NCI-H2029 treated with DMSO at 0.1 percent for 48 hours (cell line): ENCODE results near the gene PRKACB.

Experiments used
- DNase-seq: peaks from one replicate; lab custom pipeline; 2025; lab: John Stamatoyannopoulos, UW

The PRKACB gene

DNA sequence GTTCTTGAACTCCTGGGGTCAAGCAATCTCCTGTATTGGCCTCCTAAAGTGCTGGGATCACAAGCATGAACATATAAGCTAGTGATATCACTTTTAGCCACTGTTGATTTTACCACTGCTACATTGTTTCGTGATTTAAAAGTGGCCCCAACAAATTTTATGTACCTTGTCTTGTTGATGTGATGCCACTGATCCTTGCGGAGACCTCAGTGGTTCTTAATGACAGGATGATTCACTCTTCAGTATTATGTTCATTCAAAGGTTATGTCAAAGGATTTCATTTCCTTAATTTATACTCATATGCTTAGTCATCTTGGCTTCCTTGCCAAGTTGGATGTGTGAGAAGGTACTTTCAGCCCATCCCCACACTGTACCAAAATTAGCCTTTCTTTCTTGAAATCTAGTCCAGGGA is 12.1 kb downstream of the PRKACB start:
- no peak for DNase-seq

DNA sequence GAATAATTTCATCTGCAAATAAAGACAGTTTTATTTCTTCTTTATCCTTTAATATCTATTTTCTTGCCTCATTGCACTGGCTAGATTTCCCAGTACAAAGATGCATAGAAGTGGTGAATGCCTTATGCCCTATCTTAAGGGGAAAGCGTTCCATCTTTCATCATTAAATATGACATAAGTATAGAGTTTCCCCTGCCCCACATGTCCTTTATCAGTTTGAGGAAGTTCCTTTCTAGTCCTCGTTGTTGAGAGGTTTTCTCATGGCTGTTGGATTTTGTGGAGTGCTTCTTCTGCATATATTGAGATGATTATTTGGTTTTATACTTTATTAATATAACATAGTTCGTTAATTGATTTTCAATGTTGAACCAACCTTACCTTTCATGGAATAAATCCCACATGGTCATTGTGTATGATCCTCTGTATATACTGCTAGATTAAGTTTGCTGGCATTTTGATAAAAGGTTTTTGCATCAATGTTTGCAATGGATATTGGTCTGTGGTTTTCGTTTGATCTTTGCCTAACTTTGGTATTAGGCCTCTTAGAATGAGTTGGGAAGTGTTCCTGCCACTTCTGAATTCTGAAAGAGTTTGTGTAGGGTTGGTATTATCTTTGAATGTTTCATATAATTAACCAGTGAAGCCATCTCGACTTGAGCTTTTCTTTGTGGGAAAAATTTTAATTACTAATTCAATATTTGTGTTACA is 15.6 kb downstream of the PRKACB start:
- no peak for DNase-seq

GRCh38 chr1:84162295-84162694 is 18.2 kb downstream of the PRKACB start:
- no peak for DNase-seq

DNA sequence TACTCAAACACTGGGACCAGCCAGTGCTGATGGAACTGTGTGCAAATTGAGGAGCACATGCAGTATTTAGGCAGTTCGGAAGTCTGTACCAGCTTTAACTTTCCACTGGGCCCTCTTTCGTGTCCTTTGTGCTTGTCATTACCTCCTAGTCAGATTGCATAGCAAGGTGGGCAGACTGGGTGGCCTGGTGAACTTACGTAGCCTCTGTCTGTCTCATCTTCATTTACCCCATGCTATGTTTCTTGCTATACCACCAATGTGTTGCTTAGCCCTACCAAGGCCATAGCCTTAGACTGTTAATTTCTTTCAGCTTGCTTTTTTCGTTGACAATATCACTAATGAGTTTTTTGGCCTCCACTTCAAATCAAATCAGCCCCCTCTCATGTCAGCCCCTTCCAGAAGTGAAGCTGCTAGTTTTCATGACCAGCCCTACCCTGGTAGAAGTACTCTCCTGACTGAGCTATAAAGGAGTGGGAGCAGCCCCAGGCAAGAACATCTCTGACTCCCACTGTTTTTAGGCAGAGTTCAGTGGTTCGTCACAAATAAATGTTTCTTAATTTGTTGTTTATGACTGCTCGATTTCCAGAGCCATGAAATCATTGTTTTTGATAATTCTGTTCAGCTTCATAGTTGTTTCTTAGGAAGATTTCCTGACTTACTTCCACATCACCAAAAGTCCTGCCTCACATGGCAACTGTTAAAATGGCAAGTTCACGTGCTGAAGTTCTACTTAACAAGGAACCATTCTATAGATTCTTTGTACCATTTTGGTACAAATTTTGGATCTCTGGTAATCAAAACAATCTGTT is 19.3 kb downstream of the PRKACB start:
- no peak for DNase-seq

- no peak for DNase-seq
Observed at GRCh38 chr1:84164161-84164560, 20.1 kb downstream of the PRKACB start.

DNA sequence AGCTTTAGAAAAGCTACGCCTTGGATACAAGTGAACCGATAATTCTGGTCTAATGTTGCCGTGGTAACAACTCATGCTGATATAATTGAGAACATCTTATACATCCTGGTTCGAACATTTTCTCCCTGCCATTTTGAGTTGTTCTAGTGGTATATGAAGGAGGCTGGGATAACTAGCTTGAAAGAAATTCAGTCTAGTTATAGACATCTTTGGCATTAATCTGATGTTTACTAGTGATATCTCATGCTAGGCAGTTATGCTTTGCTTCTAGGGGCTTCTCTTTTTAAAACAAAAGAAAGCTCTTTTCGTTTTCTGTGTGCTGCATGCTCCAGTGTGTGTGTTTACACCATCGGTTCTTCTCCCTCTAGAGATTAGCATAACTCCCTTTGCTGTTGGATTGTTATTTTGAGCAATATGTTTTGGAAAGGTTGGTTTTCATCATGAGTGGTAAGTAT is 20.5 kb downstream of the PRKACB start:
- DNase-seq = peak; percentile 38

DNA sequence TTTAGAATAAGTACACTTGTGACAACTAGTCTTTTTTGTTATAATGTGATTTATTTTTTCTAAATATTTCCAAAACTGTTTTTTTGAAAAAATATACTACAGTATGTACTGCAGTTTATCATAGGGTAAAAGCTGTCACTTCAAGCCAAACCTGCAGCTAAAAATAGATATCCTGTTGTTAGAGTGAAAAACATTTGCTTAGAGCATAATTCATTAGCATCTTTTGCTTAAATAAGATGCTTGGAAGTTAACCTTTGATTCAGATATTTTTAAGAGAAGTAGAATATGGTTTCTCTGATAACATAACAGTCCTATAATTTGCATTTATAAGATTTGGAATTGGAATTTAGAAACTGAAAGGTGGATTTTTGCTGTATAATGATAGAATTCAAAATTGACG is 21.5 kb downstream of the PRKACB start:
- DNase-seq = peak; percentile 30

DNA sequence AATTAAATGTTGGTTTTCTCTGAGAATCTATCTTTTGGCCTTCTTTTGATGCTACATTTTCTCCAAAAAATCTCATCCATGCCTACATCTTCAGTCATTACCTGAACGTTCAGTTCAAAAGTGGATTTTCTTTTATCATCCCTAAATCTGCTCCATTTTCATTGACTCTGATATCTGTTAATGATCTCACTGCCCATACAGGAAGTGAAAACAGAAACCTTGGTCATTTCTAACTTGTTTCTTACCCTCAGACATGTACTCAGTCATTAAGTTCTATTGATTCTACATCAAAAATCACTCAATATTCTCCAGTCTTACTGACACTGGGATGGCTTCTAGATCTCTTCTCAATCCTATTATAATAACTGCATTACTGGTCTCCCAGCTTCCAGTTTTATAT is 22.7 kb downstream of the PRKACB start:
- DNase-seq = no peak

DNA sequence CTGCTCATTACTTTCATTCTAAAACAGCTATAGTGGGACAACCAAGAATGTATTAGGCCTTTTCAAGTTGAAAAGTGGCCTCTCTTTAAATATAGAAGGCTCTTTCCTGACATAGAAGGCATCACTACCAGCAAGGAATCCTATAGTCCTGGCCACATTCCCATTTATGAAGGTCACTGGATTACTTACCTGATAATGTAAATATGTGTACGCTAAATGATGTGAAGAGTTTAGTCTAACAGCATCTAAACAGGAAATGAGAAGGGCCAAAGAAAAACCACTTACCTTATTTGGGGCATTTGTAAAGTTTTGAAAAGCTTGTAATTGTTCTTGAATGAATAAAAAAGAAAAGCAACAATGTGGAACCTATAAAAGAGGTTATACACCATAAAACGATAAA is 24.7 kb downstream of the PRKACB start:
- DNase-seq = no peak

DNA sequence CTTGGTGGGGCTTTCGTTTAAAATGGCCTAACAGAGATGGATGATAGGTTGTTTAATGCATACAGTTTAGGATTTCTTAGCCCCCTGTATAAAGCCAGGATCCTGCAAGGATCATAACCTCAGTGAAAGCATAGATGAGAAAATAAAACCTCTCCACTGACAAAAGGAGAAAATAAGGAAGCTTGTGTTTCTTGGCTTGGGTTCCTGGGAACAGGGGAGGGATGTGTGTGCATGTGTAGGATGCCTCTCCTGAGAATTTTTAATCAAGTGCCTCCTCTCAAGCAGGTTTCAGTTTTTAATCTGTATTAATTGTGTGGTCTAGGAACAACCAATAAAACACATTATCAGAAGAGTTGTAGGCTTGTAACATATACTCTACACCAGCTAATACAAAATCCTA is 26.1 kb downstream of the PRKACB start:
- no peak for DNase-seq

DNA sequence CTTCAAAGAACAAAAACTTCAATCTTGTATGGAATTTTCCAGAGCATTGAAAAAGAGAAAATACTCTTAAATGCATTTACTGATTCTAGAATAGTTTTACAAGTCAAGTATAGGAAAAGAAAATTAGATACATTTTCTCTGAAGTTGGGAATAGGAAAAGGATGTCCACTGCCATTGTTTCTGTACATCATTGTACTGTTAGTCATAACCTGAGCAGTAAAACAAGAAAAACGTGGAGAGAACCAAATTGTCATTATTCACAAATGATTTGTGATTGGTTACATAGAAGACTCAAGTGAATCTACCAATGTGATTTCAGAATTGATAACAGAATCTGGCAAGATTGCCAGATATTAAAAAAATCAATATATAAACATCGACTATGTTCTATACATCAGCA is 27.4 kb downstream of the PRKACB start:
- no peak for DNase-seq

DNA sequence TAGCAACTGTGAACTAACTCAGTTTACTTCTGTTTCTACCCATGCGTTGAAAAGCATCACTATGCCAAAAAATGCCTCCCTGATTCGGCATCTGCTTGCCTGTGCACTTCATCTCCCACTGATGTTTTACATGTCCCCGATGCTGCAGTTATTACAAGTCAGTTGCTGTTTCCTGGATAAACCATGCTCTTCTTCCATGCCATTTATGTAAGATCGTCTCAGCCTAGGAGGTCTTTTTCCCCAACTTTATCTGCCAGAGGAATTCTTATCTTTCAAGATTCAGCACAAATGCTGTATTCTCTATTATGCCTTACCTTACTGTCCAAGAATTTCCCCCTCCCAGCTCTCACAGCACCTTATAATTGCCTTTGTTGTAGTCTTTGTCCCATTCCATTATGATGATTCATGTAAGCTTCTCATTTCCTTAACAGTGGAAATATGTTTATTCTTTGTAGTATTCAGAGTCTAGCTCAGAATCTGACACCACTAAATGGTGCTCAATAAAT is 30.0 kb downstream of the PRKACB start:
- DNase-seq = no peak

DNA sequence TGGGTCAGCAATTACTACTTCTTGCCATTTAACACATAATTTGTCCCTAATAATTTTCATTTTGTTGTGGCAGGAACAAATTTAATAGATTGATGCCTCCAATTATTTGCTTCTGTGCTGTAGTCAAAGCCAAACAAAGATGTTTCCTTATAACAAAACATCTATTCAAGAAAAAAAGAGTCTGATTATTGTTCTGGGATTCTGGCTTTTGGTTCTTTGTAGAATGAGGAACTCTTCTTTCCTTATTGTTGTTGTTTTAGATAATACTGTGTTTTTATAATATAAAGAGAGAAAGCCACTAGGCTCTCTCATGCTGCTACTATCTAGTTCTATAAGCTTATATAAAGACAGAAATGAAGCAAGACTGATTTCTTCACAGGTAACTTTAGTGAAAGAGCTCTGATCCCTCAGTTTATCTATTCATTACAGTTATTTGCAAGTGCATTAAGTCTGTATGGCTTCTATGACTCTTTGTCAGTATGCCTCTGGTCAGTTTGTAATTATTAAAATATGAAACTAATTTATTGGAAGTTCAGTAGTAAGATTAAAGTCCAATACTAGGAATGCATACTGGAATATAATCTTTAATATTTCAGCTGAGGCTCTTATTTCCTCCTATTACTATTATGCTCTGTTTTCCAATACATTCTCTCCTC is 37.4 kb downstream of the PRKACB start:
- no peak for DNase-seq

DNA sequence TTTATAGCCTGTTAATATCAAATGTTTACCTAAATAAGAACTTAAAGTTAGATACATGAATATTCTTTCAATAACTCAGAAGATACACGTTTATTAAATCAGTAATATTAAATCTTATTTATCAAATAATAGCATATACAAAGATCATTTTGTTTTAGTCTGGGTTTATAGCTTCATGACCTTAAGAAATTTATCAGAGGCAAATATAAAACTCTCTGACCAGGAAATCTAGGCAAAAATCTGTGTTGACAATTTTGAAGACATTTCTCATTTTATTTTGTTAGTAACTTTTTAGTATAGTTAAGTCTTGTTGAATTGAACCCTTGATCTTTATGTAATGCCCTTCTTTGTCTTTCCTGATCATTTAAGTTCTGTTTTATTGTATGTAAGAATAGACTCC is 46.4 kb downstream of the PRKACB start:
- no peak for DNase-seq

DNA sequence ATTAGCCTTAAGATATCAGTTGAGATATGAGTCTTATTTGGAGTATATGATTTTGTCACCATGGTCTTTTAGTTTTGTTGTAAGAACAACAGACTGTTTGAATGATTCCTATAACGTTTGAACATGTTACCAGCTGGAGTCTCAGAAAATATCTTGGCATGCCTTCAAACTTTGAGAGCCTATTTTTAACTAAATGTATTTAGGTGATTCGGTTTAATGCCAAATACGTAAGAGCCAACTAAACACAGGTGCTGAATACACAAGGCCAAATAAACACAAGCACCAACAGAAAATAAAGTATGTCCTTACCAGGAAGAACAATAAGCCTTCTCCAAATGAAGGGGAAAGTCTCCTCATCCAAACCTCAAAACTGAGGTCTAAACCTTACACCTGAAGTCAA is 48.6 kb downstream of the PRKACB start:
- peak; percentile 43 for DNase-seq

GRCh38 chr1:84198832-84199231 is 54.8 kb downstream of the PRKACB start:
- no peak for DNase-seq

GRCh38 chr1:84199257-84199656 is 55.2 kb downstream of the PRKACB start:
- no peak for DNase-seq

DNA sequence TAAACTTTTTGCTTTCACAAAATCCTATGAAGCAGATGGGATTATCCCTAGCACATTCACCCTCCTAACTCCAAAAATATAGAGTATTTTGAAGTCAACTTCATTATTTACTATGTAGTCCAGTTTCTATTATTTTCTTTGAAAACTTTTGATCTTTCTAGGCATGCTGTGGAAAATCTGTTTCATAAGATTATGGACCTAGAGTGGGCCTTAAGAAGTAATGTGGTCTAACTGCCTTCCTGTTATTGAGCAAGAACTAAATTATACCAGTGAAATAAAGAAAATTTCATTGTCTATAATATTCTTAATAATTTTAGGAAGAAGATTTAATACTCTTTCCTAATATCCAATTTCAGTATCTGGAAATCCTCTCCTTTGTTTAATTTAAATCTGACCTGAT is 58.1 kb downstream of the PRKACB start:
- no peak for DNase-seq

DNA sequence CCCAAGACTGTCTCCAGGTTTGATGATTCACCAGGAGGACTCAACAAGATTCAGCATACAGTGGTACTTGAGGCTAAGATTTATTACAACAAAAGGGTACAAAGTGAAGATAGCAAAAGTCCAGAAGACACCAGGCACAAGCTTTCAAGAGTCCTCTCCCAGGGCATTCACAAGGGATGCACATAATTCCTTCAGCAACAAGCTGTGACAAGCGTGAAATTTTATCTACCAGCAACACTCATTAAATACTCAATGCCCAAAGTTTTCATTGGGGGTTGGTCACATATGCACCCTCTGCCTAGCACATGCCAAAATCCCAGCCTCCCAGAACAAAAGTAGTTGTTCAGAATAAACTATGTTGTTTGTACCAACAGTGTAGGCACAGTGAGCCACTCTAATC is 62.3 kb downstream of the PRKACB start:
- no peak for DNase-seq

DNA sequence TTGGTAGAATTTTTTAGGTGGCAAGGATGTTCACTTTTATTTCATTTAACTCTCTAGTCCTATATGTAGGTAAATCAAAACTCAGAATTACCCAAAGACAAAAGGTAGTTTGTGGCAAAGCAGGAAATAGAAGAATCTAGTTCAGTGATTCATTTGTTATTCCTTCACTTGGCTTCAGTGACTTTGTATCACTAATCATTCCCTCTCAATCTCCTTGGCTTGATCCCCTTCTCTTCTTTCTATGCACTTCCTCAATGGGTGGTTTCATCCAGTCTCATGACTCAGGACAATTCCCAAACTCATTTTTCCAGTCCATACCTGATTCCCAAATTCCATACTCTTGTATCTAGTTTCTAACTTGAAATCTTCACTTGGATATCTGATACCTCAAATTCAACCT is 64.9 kb downstream of the PRKACB start:
- no peak for DNase-seq

GRCh38 chr1:84214115-84214956 is 70.3 kb downstream of the PRKACB start:
- DNase-seq = no peak

DNA sequence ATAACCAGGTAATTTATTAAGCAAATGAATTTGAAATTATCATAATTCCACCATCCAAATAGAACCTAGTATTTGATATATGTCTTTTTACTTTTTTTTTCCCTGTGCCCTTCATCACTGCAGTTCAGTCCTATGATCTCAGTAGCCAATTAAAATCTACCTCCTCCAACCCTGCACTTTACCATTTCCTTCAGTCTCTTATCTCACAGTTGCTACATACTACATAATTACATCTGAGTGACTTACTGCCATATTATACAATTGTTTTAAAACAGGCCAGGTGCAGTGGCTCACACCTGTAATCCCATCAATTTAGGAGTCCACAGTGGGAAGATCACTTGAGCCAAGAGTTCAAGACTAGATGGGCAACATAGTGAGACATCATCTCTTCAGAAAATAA is 73.2 kb downstream of the PRKACB start:
- no peak for DNase-seq
